Nucleus accumbens (tissue), 56 donors: ENCODE measurements around the gene TCF7.
A peak's percentile ranks its signal among the peaks of the same experiment; 100 is the strongest.

ENCODE experiments used
- DNase-seq, 56 donors: peaks; one replicate each; lab custom pipeline; 2025; lab: John Stamatoyannopoulos, UW

The TCF7 gene

GRCh38 chr5:134127988-134128647, 13.6 kb downstream of the TCF7 start:
- DNase-seq = no peak

- no peak for DNase-seq
Observed at GRCh38 chr5:134128648-134128995, 14.1 kb downstream of the TCF7 start.

- no peak for DNase-seq
Observed at GRCh38 chr5:134129411-134130238, 15.1 kb downstream of the TCF7 start.

- no peak for DNase-seq
Observed at GRCh38 chr5:134130239-134130945, 15.9 kb downstream of the TCF7 start.

GRCh38 chr5:134131165-134131564, 16.7 kb downstream of the TCF7 start:
- DNase-seq = no peak

GRCh38 chr5:134131578-134132350, 17.3 kb downstream of the TCF7 start:
- no peak for DNase-seq

- DNase-seq = no peak
Observed at GRCh38 chr5:134132372-134133187, 18.1 kb downstream of the TCF7 start.

GRCh38 chr5:134133188-134133994, 18.9 kb downstream of the TCF7 start:
- no peak for DNase-seq

- DNase-seq = no peak
Observed at GRCh38 chr5:134133995-134134541, 19.6 kb downstream of the TCF7 start.

- no peak for DNase-seq
Observed at GRCh38 chr5:134135091-134135655, 20.7 kb downstream of the TCF7 start.

GRCh38 chr5:134136221-134136631, 21.7 kb downstream of the TCF7 start:
- DNase-seq = no peak

GRCh38 chr5:134136771-134137170, 22.3 kb downstream of the TCF7 start:
- no peak for DNase-seq

- no peak for DNase-seq
Observed at GRCh38 chr5:134138416-134139376, 24.2 kb downstream of the TCF7 start.

GRCh38 chr5:134139377-134139851, 24.9 kb downstream of the TCF7 start:
- DNase-seq = peak in 2 of 56 donors; percentile 27 to 28

GRCh38 chr5:134139891-134140469, 25.5 kb downstream of the TCF7 start:
- no peak for DNase-seq

- peak in 25 of 56 donors; percentile 15 to 76 (median 34) for DNase-seq
Observed at GRCh38 chr5:134140530-134141201, 26.2 kb downstream of the TCF7 start.
